ENCODE results near the gene SLK. TPM values are rescaled to one million over a fixed set of nuclear protein-coding genes. Genes with fewer than 3 reads are reported as not detected.
A peak's percentile ranks its signal among the peaks of the same experiment; 100 is the strongest.

The SLK gene
- total and polyA plus RNA-seq, 4 donors = 16.0 to 50.2 (median 33.3) TPM

DNA sequence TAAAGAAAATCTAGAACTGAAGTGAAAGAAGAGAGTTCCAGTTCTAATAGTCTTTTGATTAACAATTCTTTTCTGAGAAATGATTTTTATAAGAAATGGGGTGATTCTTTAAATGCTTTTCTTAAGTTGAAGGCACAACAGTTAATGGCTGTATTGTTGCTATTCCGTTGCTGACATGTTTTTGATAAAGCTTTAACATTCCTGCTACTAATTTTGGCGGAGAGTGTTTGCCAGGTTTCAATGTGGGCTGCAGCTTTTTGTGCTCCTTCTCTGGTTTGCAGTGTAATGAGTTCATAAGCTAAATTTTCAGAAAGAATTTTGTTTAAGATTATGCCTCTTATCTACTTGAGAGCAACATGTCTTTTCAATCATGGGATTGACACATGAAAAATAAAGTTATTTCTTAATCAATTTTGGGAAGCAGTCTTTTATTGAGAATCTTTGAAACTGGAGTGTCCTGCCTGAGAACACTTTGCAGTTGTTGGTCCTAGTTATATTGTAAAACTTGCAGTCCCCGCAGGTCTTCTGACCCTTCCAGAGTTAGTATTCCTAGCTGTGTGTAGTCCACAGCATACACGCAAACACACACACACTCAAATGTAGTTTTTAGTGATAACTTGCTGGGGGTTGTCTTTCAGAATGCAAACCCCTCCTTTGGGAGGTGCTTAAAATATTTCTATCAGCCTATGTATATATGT, 62.0 kb downstream of the SLK start:
- ATAC-seq (ENCODE audit: low FRiP score) = no peak

DNA sequence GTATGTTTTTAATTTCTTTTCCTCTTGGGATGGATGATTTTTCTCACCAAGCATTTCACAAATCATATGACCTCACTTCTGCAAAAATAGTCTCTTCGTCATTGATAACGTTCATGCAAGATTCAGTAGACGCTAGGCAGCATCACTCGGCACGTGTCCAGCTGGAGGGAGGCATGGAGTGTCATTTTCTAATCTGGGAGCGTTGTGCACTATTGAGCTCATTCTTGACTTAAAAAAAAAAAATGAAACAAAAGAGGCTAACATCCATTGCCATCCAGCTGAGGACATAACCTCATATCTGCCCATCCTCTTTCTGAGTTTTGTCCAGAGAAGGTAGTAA, 62.6 kb downstream of the SLK start:
- Histone ChIP-seq H3K9me3 (ENCODE audit: control insufficient read depth, low read length) (no peaks in the 10 kb centered on the region), H3K4me3 (ENCODE audit: low read length in 2 of 2) (no peak overlapping the region), H3K27ac (ENCODE audit: low read depth in 1 of 2, low read length in 2 of 2) (no peak overlapping the region), H3K27me3 (ENCODE audit: control insufficient read depth in 1 of 2, insufficient read depth in 2 of 2, low read length in 1 of 2) (no peaks in the 10 kb centered on the region), H3K4me1 (ENCODE audit: control insufficient read depth in 1 of 2, insufficient read depth in 2 of 2, low read length in 2 of 2) (no peaks in the 10 kb centered on the region), H3K36me3 (ENCODE audit: control insufficient read depth in 1 of 2, insufficient read depth in 2 of 2, low read length in 1 of 2) (no peaks in the 10 kb centered on the region)
- intact Hi-C loops (cut with DNase I) = no loop called here
- DNase-seq (no peak), ATAC-seq (ENCODE audit: low FRiP score) (no peak)
- 59 to 61% methylated on average over 6 of the region's 6 CpGs for WGBS, 2 donors

More for the DNA sequence above, 62.0 kb downstream of the SLK start:
- no peaks in the 10 kb centered on the region for H3K27me3 ChIP-seq (ENCODE audit: control insufficient read depth in 1 of 2, insufficient read depth in 2 of 2, low read length in 1 of 2)
- H3K9me3 ChIP-seq (ENCODE audit: control insufficient read depth, low read length) = no peaks in the 10 kb centered on the region
- no peak overlapping the region for H3K4me3 ChIP-seq (ENCODE audit: low read length in 2 of 2)
- 34 to 46% methylated on average over 4 of the region's 4 CpGs for WGBS, 2 donors
- H3K36me3 ChIP-seq (ENCODE audit: control insufficient read depth in 1 of 2, insufficient read depth in 2 of 2, low read length in 1 of 2) = peaks cover 0 to 2% of the 10 kb centered on the region in 2 donors
- no peaks in the 10 kb centered on the region for H3K4me1 ChIP-seq (ENCODE audit: control insufficient read depth in 1 of 2, insufficient read depth in 2 of 2, low read length in 2 of 2)
- no peak for DNase-seq
- no peak overlapping the region for H3K27ac ChIP-seq (ENCODE audit: low read depth in 1 of 2, low read length in 2 of 2)
- intact Hi-C loops (cut with DNase I) = no loop called here

DNA sequence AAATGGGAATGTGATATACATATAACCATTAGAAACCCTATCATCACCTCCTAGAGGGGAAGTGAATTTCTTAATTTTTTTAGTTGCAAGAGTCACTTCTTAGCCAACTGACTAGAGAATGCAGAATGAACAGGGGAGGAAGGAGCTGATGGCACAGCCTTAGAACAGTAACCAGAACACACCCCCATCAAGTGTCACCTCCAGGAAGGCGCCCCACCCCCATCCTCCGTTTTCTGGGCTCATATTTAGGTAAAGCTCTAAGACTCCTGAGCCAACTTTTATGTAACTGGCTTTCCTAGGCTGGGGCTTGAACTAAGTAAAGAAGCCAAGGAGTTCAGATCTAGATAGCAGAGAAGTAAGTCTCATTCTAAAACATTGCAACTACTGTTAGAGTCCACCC, 64.7 kb downstream of the SLK start:
- 75 to 83% methylated on average over 2 of the region's 2 CpGs for WGBS, 2 donors
- no peaks in the 10 kb centered on the region for H3K27me3 ChIP-seq (ENCODE audit: control insufficient read depth in 1 of 2, insufficient read depth in 2 of 2, low read length in 1 of 2)
- no peak for DNase-seq
- no peaks in the 10 kb centered on the region for H3K9me3 ChIP-seq (ENCODE audit: control insufficient read depth, low read length)
- H3K36me3 ChIP-seq (ENCODE audit: control insufficient read depth in 1 of 2, insufficient read depth in 2 of 2, low read length in 1 of 2) = no peaks in the 10 kb centered on the region
- intact Hi-C loops (cut with DNase I) = no loop called here
- no peak overlapping the region for H3K27ac ChIP-seq (ENCODE audit: low read depth in 1 of 2, low read length in 2 of 2)
- H3K4me1 ChIP-seq (ENCODE audit: control insufficient read depth in 1 of 2, insufficient read depth in 2 of 2, low read length in 2 of 2) = no peaks in the 10 kb centered on the region
- no peak for ATAC-seq (ENCODE audit: low FRiP score)
- H3K4me3 ChIP-seq (ENCODE audit: low read length in 2 of 2) = no peak overlapping the region

DNA sequence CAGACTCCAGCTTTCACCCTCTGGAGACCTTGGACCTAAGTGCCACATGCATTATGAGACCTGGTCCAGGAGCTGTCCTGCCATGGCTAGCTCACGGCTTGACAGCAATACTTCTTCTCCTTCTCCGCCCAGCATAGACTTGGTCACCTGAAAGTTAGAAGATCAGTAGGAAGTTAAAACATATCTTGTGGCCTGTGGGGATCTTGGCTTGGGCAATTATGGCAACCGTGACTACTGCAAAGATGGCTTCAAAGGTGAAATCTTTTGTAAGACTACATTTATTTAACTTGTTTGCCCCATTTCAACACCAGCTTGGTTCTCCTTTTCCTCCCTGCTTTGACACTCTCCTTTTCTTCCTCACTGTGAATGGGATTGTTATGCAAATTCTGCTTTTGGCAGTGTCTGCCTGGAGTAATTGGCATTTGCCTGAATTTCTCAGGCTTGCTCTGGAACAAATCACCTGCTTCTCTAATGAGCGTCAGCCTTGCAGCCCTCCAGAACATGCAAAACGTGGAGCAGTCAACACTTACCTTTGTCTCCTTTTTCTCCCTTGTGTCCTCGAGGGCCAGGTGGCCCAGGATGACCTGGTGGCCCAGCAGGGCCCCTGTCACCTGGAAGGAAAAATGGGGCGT, 65.3 kb downstream of the SLK start:
- H3K36me3 ChIP-seq (ENCODE audit: control insufficient read depth in 1 of 2, insufficient read depth in 2 of 2, low read length in 1 of 2) = no peaks in the 10 kb centered on the region
- no peak for DNase-seq
- no peak overlapping the region for H3K27ac ChIP-seq (ENCODE audit: low read depth in 1 of 2, low read length in 2 of 2)
- no peaks in the 10 kb centered on the region for H3K4me1 ChIP-seq (ENCODE audit: control insufficient read depth in 1 of 2, insufficient read depth in 2 of 2, low read length in 2 of 2)
- intact Hi-C loops (cut with DNase I) = no loop called here
- no peaks in the 10 kb centered on the region for H3K27me3 ChIP-seq (ENCODE audit: control insufficient read depth in 1 of 2, insufficient read depth in 2 of 2, low read length in 1 of 2)
- no peak for ATAC-seq (ENCODE audit: low FRiP score)
- no peaks in the 10 kb centered on the region for H3K9me3 ChIP-seq (ENCODE audit: control insufficient read depth, low read length)
- 79 to 80% methylated on average over 7 of the region's 7 CpGs for WGBS, 2 donors
- H3K4me3 ChIP-seq (ENCODE audit: low read length in 2 of 2) = no peak overlapping the region

DNA sequence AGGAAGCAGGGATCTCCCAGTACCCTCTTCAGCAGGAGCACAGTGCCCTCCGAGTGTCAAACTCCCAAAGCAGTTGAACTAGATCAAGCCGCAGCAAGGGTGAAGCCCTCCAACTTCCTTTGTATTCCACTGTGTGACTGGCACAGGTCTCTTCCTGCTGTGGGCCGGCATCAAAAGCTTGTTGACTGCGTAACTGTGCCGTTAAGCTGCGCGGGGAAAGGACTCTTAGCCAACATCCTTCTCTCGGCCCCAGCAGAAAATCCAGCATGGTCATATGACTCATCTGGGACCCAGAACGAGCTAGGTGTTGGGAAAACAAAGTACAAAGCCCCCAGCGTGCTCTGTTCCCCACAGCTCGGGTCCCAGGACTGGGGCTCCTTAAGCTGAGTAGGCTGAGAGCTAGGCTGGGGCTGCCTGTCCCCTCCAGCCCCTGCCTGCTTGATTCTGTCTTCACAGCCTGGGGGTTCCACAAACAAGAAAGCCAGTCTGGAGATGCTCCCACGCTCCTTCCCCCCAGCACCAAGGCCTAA, 66.5 kb downstream of the SLK start:
- no peaks in the 10 kb centered on the region for H3K36me3 ChIP-seq (ENCODE audit: control insufficient read depth in 1 of 2, insufficient read depth in 2 of 2, low read length in 1 of 2)
- H3K4me1 ChIP-seq (ENCODE audit: control insufficient read depth in 1 of 2, insufficient read depth in 2 of 2, low read length in 2 of 2) = no peaks in the 10 kb centered on the region
- no peaks in the 10 kb centered on the region for H3K9me3 ChIP-seq (ENCODE audit: control insufficient read depth, low read length)
- ATAC-seq (ENCODE audit: low FRiP score) = no peak
- no peak overlapping the region for H3K4me3 ChIP-seq (ENCODE audit: low read length in 2 of 2)
- WGBS, 2 donors = 80 to 81% methylated on average over 12 of the region's 12 CpGs
- H3K27me3 ChIP-seq (ENCODE audit: control insufficient read depth in 1 of 2, insufficient read depth in 2 of 2, low read length in 1 of 2) = no peaks in the 10 kb centered on the region
- no peak overlapping the region for H3K27ac ChIP-seq (ENCODE audit: low read depth in 1 of 2, low read length in 2 of 2)
- DNase-seq = no peak
- intact Hi-C loops (cut with DNase I) = no loop called here

DNA sequence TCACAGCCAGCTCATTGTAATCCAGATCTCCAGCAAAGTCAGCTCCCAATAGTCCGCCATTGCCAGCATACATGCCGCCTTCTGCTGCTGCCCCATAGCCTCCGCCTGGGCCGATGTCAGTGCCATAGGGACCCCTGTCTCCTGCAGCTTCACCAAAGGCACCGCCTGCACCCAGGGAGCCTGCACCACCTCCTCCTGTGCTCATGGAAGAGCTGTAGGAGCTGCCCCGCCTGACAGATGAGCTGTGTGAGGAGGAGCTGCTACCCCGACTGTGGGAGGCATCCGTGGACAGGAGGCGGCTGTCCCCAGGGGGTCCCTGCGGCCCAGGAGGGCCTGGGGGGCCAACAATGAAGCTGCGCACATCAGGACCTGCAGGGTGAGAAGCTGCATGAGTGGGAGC, 67.0 kb downstream of the SLK start:
- intact Hi-C loops (cut with DNase I) = no loop called here
- no peak for DNase-seq
- Histone ChIP-seq H3K4me1 (ENCODE audit: control insufficient read depth in 1 of 2, insufficient read depth in 2 of 2, low read length in 2 of 2) (no peaks in the 10 kb centered on the region), H3K4me3 (ENCODE audit: low read length in 2 of 2) (no peak overlapping the region), H3K27ac (ENCODE audit: low read depth in 1 of 2, low read length in 2 of 2) (no peak overlapping the region), H3K36me3 (ENCODE audit: control insufficient read depth in 1 of 2, insufficient read depth in 2 of 2, low read length in 1 of 2) (no peaks in the 10 kb centered on the region), H3K27me3 (ENCODE audit: control insufficient read depth in 1 of 2, insufficient read depth in 2 of 2, low read length in 1 of 2) (no peaks in the 10 kb centered on the region), H3K9me3 (ENCODE audit: control insufficient read depth, low read length) (no peaks in the 10 kb centered on the region)
- 85% methylated on average over 11 of the region's 11 CpGs for WGBS, 2 donors
- ATAC-seq (ENCODE audit: low FRiP score) = no peak

DNA sequence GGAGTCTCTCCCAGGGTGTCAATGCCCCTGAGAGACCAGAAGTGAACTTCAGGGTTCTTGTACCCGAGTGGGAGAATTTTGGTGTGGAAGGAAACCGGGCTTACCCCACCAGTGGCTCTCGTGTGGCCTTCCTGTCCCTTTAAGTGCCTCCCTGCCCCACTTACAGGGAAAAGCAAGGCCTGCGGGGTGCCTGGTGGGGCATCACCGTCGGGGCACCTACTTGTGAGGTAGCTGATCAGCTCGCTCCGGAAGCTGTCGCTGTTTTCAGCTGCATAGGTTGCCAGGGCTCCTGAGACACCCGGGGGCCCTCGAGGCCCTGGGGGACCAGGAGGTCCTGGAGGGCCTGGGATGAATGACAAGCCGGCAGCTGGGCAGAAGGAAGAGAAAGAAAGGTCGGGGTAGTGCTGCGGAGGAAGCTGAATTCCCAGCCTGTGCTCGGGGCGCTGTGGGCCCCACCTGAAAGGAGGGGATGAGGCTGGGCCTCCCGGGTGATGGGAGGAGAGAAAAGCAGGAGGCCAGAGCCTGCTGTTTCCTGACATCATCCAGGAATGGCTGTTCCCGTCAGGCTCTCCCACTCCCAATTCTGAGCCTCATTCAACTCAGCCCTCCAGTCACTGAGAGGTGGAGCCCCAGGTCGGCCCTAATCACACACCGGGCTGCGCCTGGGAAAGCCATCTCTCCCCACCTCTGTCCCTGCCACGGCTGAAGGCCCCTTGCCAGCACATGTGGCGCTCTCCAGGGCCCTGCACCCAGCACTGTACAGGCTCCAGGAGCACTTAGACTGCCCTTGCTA, 67.7 kb downstream of the SLK start:
- Histone ChIP-seq H3K4me1 (ENCODE audit: control insufficient read depth in 1 of 2, insufficient read depth in 2 of 2, low read length in 2 of 2) (no peaks in the 10 kb centered on the region), H3K27me3 (ENCODE audit: control insufficient read depth in 1 of 2, insufficient read depth in 2 of 2, low read length in 1 of 2) (no peaks in the 10 kb centered on the region), H3K4me3 (ENCODE audit: low read length in 2 of 2) (no peak overlapping the region), H3K9me3 (ENCODE audit: control insufficient read depth, low read length) (no peaks in the 10 kb centered on the region), H3K27ac (ENCODE audit: low read depth in 1 of 2, low read length in 2 of 2) (no peak overlapping the region), H3K36me3 (ENCODE audit: control insufficient read depth in 1 of 2, insufficient read depth in 2 of 2, low read length in 1 of 2) (no peaks in the 10 kb centered on the region)
- intact Hi-C loops (cut with DNase I) = no loop called here
- no peak for ATAC-seq (ENCODE audit: low FRiP score)
- no peak for DNase-seq
- WGBS, 2 donors = 65 to 66% methylated on average over 21 to 23 of the region's 23 CpGs

DNA sequence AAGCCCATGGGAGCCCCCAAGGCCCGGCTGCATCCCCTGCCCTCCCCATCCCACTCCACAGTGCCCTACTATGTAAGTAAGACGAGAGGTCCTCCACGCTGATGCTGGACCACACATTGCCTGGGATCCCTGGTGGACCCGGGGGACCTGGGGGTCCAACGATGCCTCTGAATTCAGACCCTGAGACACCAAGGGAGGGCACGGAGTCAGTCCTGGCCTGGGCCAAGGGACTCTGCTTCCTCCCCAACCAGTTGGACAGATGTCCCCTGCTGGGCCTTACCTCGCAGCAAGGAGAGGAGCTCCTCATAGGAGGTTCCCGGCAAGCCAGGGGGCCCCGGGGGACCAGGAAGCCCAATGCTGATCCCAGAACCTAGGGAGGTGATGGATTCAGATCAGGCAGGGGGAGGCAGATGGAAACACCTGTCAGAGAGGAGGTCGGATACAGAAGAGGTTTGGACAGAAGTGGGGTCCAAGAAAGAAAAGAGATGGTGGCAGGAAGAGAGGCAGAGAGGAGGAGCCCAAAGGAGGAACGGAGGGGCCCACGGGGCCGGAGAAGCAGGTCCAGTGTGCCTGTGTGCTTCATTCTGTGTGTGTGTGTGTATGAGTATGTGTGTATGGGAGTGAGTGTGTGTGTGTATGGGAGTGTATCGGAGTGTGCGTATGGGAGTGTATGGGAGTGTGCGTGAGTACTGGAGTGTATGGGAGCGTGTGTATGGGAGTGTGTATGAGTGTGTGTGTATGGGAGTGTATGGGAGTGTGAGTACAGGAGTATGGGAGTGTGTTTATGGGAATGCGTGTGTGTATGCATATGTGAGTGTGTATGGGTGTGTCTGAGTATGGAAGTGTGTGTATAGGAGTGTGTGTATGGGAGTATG, 68.5 kb downstream of the SLK start:
- WGBS, 2 donors = 80% methylated on average over 18 of the region's 18 CpGs
- no peak for DNase-seq
- ATAC-seq (ENCODE audit: low FRiP score) = peak; percentile 3
- no peaks in the 10 kb centered on the region for H3K36me3 ChIP-seq (ENCODE audit: control insufficient read depth in 1 of 2, insufficient read depth in 2 of 2, low read length in 1 of 2)
- H3K4me3 ChIP-seq (ENCODE audit: low read length in 2 of 2) = no peak overlapping the region
- no peak overlapping the region for H3K27ac ChIP-seq (ENCODE audit: low read depth in 1 of 2, low read length in 2 of 2)
- no peaks in the 10 kb centered on the region for H3K27me3 ChIP-seq (ENCODE audit: control insufficient read depth in 1 of 2, insufficient read depth in 2 of 2, low read length in 1 of 2)
- no peaks in the 10 kb centered on the region for H3K9me3 ChIP-seq (ENCODE audit: control insufficient read depth, low read length)
- no peaks in the 10 kb centered on the region for H3K4me1 ChIP-seq (ENCODE audit: control insufficient read depth in 1 of 2, insufficient read depth in 2 of 2, low read length in 2 of 2)
- intact Hi-C loops (cut with DNase I) = no loop called here

All from aorta (tissue), 5 donors.